GM20431 (cell line): ENCODE measurements around the gene PMP22.
"Not testable (repeated sequence)": the region's sequence is repeated elsewhere in the genome, so short reads cannot be mapped to it uniquely, and the experiment has no call there.

Experiments used
- in situ Hi-C: fragments of 300-500 bp; cut with MseI, MboI; formaldehyde crosslinking; loops from one replicate; pipeline ENCODE4 v1.15.0; 2020; ENCODE audit warnings: low sequenced_read_pairs; ENCODE audit not compliant: unreplicated experiment

Gene PMP22

GRCh38 chr17:15232517-15232915 is 32.6 kb downstream of the PMP22 start:
- in situ Hi-C loops: no loop called here

- in situ Hi-C loops: no loop called here
These were observed 33.1 kb downstream of the PMP22 start for GRCh38 chr17:15231851-15232516.

- in situ Hi-C loops: no loop called here
These were observed 34.3 kb downstream of the PMP22 start for GRCh38 chr17:15230866-15231265.

GRCh38 chr17:15221827-15222226 is 43.3 kb downstream of the PMP22 start:
- in situ Hi-C loops: not testable (repeated sequence)

DNA sequence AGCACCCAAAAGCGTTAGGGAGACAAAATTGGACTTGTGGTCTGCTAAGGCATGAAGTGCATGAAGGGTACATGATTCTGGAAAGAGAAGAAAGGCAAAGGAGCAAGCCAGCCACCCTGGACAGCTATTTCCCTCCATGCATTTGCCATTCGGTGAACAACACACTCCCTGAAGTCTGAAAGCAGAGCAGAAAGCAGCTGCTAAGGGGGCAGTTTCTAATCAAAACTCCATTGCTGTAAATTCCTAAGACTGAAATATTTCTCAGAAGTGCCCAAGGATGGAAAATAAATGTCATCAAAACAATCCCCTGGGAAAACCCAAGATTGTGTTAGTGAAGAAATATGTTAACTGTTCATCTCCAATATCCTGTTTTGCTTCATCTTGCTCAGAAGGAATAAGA is 44.3 kb downstream of the PMP22 start:
- in situ Hi-C loops: no loop called here

GRCh38 chr17:15216481-15216880 is 48.6 kb downstream of the PMP22 start:
- in situ Hi-C loops: no loop called here

DNA sequence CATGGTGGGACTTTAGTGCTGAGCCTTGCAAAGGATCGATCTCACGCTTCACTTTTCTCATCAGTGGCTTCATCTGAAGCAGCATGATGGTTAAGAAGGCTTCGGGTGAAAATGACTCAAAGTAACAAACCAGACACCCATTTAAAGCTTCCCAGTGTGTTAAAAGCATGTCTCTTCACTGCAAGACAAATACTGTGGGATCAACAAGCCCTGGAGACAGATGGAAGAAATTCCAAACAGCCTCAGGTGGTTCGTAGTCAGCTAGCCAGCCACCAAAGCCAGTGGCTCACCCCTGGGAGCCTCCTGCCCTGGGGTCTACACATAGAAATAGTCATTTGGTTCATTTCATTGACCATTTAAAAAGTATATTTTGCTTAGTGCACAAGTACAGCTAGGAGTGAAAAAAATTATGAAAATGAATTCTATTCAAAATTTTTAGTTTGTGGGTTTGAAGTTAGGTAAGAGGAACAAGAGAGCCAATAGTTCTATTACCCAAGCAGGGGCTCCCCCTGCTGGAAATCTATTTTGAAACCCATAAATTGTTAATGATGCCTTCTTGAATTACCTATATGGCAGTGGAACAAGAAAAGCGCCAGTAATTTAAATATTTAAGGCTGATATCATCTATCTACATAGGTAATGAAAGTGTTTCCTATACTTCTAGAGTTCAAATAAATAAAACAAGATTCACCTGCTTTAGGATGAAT is 51.6 kb downstream of the PMP22 start:
- in situ Hi-C loops: no loop called here

DNA sequence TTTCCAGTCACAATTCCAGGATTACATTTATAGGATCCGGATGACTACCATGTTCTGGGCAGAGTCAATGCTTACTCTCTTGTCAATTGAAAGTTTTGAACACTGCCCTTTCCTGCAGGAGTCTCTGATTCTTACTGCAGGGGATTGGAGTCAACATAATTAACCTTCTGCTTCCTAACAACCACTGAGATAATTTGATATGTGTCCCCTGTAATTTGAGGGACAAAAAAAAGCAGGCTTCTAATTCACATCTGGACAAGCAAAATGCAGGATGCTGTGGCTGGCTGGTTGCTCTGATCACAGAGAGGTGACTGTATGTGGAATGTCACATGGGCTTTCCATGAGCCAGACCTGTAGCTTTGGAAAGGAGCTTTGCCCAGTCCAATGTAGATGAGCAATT is 54.9 kb downstream of the PMP22 start:
- in situ Hi-C loops: no loop called here

DNA sequence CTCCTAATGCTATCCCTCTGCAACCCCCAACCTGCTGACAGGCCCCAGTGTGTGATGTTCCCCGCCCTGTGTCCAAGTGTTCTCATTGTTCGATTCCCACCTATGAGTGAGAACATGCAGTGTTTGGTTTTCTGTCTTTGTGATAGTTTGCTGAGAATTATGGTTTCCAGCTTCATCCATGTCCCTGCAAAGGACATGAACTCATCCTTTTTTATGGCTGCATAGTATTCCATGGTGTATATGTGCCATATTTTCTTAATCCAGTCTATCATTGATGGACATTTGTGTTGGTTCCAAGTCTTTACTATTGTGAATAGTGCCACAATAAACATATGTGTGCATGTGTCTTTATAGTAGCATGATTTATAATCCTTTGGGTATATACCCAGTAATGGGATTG is 62.1 kb downstream of the PMP22 start:
- in situ Hi-C loops: not testable (repeated sequence)

DNA sequence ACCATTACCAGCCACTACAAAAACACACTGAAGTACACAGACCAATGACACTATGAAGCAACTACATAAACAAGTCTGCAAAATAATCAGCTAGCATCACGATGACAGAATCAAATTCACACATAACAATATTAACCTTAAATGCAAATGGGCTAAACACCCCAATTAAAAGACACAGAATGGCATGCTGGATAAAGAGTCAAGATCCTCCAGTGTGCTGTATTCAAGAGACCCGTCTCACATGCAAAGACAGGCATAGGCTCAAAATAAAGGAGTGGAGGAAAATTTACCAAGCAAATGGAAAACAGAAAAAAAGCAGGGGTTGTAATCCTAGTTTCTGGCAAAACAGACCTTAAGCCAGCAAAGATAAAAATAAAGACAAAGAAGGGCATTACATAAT is 64.6 kb downstream of the PMP22 start:
- in situ Hi-C loops: not testable (repeated sequence)

- in situ Hi-C loops: no loop called here
These were observed 67.9 kb downstream of the PMP22 start for GRCh38 chr17:15197229-15197628.

DNA sequence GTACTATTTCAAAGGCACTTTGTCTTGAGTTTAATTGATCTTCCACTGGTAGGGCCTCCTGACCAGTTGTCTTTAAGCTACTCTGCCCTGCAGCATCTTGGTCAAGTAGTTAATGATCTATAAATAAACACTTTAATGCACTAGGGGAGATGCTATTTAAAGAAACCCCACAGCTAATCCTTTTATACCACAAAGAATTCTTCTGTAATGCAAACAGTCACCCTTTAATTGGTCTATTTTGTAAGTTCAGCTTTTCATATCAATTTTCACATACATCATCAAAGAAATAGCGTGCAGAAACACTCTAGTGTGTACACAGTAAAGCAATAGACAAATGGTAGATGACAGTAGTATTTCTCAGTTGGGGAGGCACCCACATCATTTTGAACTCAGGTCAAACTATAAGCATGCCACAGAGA is 70.3 kb downstream of the PMP22 start:
- in situ Hi-C loops: no loop called here

DNA sequence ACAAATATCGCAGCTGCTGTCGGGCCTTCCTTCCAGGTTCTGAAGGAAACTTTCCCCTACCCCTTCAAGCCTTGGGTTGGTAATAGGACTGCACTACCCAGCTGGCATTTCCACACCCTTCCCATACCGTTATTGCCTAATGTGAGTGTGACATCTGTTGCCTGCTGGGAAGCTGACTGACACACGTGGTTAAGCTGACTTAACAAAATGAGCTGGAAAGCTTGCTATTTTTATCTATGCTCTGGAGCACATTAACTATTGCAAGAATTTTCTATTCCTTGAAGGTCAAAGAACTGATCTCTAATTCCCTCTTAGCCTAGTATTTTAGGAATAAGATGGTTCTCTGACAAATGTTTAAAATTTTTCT is 79.5 kb downstream of the PMP22 start:
- in situ Hi-C loops: no loop called here

GRCh38 chr17:15184872-15185624 is 80.1 kb downstream of the PMP22 start:
- in situ Hi-C loops: no loop called here

DNA sequence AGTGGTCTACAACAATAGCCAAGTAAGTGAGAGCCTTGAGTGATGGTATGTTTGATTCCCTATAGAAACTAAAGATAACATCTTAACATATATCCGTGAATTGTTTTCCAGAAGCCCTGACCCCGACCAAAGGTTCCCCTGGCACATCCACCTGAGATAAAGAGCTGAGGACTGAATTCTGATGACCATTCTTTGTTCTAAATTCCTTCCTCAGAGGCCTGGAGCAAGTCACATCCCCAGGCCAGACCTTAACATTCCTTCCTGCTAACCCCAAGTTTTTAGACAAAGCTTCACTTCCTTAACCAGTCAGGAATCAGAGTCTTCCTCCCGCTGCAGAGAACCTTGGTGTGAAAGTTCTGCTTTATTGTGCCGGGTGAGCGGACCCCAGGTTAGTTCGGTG is 83.3 kb downstream of the PMP22 start:
- in situ Hi-C loops: no loop called here

GRCh38 chr17:15181333-15181732 is 83.8 kb downstream of the PMP22 start:
- in situ Hi-C loops: no loop called here

GRCh38 chr17:15180121-15180561 is 85.0 kb downstream of the PMP22 start:
- in situ Hi-C loops: no loop called here
